Measurements from ENCODE around the gene BRIX1. TPM values are rescaled to one million over a fixed set of nuclear protein-coding genes. Genes with fewer than 3 reads are reported as not detected.

The BRIX1 gene
- total RNA-seq, 1 experiment from 2014 or later = 93.3 TPM

DNA sequence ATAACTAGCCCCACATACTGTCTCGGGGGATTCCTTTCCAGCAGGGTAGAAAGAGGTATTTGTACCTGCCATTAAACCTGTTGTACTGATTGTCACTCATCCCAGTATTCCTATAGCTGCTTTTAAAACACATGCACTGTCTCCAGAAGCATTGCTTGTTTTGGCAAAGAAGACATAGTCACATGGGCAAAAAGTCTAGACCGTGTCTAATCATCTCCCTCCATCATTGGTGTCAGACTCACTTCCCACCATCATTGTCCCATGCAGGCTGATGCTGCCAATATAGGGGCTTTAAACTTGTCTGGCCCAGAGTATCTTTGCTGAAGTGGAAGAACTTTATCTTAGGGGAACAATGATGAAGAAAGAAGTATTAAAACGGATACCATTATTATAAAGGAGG, 26.4 kb downstream of the BRIX1 start:
- Histone ChIP-seq H3K4me3 (ENCODE audit: low read depth, low read length, poor library complexity, severe bottlenecking) (no peak overlapping the region), H3K27me3 (replicated peaks; ENCODE audit: insufficient read depth, low read depth, low read length, poor library complexity) (no peaks in the 10 kb centered on the region), H3K27ac (ENCODE audit: low read depth, low read length, poor library complexity, severe bottlenecking) (no peak overlapping the region), H3K36me3 (ENCODE audit: insufficient read depth, low read length, poor library complexity, severe bottlenecking) (peaks cover 67% of the 10 kb centered on the region), H3K9me3 (ENCODE audit: low read depth, low read length, poor library complexity, severe bottlenecking) (no peaks in the 10 kb centered on the region), H3K4me1 (ENCODE audit: insufficient read depth, low read length, poor library complexity, severe bottlenecking) (no peaks in the 10 kb centered on the region)
- intact Hi-C loops (cut with micrococcal nuclease; ENCODE audit: unreplicated experiment) = no loop called here
- no TSS peak for BruUV-seq (replicated peaks)
- CTCF ChIA-PET = no interaction called here
- TF ChIP-seq, protein P1, sequence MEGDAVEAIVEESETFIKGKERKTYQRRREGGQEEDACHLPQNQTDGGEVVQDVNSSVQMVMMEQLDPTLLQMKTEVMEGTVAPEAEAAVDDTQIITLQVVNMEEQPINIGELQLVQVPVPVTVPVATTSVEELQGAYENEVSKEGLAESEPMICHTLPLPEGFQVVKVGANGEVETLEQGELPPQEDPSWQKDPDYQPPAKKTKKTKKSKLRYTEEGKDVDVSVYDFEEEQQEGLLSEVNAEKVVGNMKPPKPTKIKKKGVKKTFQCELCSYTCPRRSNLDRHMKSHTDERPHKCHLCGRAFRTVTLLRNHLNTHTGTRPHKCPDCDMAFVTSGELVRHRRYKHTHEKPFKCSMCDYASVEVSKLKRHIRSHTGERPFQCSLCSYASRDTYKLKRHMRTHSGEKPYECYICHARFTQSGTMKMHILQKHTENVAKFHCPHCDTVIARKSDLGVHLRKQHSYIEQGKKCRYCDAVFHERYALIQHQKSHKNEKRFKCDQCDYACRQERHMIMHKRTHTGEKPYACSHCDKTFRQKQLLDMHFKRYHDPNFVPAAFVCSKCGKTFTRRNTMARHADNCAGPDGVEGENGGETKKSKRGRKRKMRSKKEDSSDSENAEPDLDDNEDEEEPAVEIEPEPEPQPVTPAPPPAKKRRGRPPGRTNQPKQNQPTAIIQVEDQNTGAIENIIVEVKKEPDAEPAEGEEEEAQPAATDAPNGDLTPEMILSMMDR (conservative IDR thresholded peaks at IDR 0.05; ENCODE audit: low read depth, low read length) = no peak
- no peak for TF ChIP-seq EZH2 (IDR thresholded peaks at IDR 0.05; ENCODE audit: borderline replicate concordance, low read depth, low read length, poor library complexity, severe bottlenecking)
- POLR2A ChIA-PET (ENCODE audit: low non-redundant PET) = no interaction called here
- DNase-seq (ENCODE audit: low spot score) = no peak

DNA sequence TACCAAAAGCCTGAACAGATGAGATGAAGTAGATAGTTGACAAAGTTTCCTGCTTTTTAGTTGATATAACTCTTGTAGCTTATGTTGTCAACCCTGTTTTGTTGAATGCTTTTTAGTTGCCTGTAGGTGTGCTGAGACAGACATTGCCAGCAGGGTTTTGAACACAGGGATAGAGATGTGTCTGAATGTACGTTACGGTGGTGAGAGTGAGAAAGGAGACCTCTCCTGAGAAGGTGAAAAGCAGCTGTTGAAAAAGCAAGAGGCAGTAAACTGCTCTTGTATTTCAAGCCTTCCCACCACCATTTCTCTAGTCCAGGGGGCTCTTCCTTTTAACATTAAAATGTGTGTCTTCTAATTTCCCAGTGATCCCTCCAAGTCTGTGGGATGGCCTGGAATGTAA, 28.5 kb downstream of the BRIX1 start:
- CTCF ChIA-PET = no interaction called here
- intact Hi-C loops (cut with micrococcal nuclease; ENCODE audit: unreplicated experiment) = no loop called here
- H3K27me3 ChIP-seq (replicated peaks; ENCODE audit: insufficient read depth, low read depth, low read length, poor library complexity) = no peaks in the 10 kb centered on the region
- POLR2A ChIA-PET (ENCODE audit: low non-redundant PET) = no interaction called here
- no peak overlapping the region for H3K4me3 ChIP-seq (ENCODE audit: low read depth, low read length, poor library complexity, severe bottlenecking)
- peaks cover 46% of the 10 kb centered on the region for H3K36me3 ChIP-seq (ENCODE audit: insufficient read depth, low read length, poor library complexity, severe bottlenecking)
- H3K27ac ChIP-seq (ENCODE audit: low read depth, low read length, poor library complexity, severe bottlenecking) = no peak overlapping the region
- no TSS peak for BruUV-seq (replicated peaks)
- TF ChIP-seq, protein P1 (conservative IDR thresholded peaks at IDR 0.05; ENCODE audit: low read depth, low read length) = no peak
- TF ChIP-seq EZH2 (IDR thresholded peaks at IDR 0.05; ENCODE audit: borderline replicate concordance, low read depth, low read length, poor library complexity, severe bottlenecking) = no peak
- H3K4me1 ChIP-seq (ENCODE audit: insufficient read depth, low read length, poor library complexity, severe bottlenecking) = no peaks in the 10 kb centered on the region
- DNase-seq (ENCODE audit: low spot score) = no peak
- H3K9me3 ChIP-seq (ENCODE audit: low read depth, low read length, poor library complexity, severe bottlenecking) = no peaks in the 10 kb centered on the region

- POLR2A ChIA-PET (ENCODE audit: low non-redundant PET) = no interaction called here
- no peaks in the 10 kb centered on the region for H3K9me3 ChIP-seq (ENCODE audit: low read depth, low read length, poor library complexity, severe bottlenecking)
- peaks cover 46% of the 10 kb centered on the region for H3K36me3 ChIP-seq (ENCODE audit: insufficient read depth, low read length, poor library complexity, severe bottlenecking)
- no peaks in the 10 kb centered on the region for H3K27me3 ChIP-seq (replicated peaks; ENCODE audit: insufficient read depth, low read depth, low read length, poor library complexity)
- intact Hi-C loops (cut with micrococcal nuclease; ENCODE audit: unreplicated experiment) = no loop called here
- TF ChIP-seq EZH2 (IDR thresholded peaks at IDR 0.05; ENCODE audit: borderline replicate concordance, low read depth, low read length, poor library complexity, severe bottlenecking) = no peak
- TF ChIP-seq, protein P1 (conservative IDR thresholded peaks at IDR 0.05; ENCODE audit: low read depth, low read length) = no peak
- CTCF ChIA-PET = no interaction called here
- H3K4me1 ChIP-seq (ENCODE audit: insufficient read depth, low read length, poor library complexity, severe bottlenecking) = no peaks in the 10 kb centered on the region
- no peak overlapping the region for H3K4me3 ChIP-seq (ENCODE audit: low read depth, low read length, poor library complexity, severe bottlenecking)
- no peak overlapping the region for H3K27ac ChIP-seq (ENCODE audit: low read depth, low read length, poor library complexity, severe bottlenecking)
- DNase-seq (ENCODE audit: low spot score) = no peak
- no TSS peak for BruUV-seq (replicated peaks)
These were observed 29.0 kb downstream of the BRIX1 start for GRCh38 chr5:34944460-34945047.
